Measurements from ENCODE around the gene UBAP1.

DNA sequence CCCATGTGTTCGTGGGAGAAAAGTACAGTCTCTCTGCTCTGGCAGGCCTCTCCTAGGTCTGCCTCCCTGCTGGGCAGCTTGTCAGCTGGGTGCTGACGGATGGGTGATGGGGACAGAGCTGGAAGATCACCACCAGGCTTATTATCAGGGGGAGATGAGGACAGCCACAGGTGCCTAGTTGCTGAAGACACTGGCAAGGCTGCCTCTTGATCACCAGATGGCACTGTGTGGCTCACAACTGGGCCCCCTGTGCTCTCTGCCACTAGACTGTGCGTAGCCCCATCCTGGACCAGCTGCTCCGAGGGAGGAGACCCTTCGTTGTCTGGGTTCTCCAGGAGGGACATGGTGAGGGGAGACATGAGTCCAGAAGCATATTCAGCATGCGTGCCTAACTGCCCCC, 77.3 kb downstream of the UBAP1 start:
- TF ChIP-seq FOXM1 (IDR thresholded peaks at IDR 0.05; ENCODE audit: low read depth) (no peak), SMC3 (IDR thresholded peaks at IDR 0.05; ENCODE audit: low read depth, low read length) (peak; percentile 28), POLR2AphosphoS5 (IDR thresholded peaks at IDR 0.05; ENCODE audit: low read depth, low read length) (no peak), RAD21 (IDR thresholded peaks at IDR 0.05; ENCODE audit: low read length) (peak; percentile 39), NFIC (IDR thresholded peaks at IDR 0.05; ENCODE audit: borderline replicate concordance) (no peak), RCOR1 (IDR thresholded peaks at IDR 0.05; ENCODE audit: low read length) (no peak)
- TF ChIP-seq, protein P1, sequence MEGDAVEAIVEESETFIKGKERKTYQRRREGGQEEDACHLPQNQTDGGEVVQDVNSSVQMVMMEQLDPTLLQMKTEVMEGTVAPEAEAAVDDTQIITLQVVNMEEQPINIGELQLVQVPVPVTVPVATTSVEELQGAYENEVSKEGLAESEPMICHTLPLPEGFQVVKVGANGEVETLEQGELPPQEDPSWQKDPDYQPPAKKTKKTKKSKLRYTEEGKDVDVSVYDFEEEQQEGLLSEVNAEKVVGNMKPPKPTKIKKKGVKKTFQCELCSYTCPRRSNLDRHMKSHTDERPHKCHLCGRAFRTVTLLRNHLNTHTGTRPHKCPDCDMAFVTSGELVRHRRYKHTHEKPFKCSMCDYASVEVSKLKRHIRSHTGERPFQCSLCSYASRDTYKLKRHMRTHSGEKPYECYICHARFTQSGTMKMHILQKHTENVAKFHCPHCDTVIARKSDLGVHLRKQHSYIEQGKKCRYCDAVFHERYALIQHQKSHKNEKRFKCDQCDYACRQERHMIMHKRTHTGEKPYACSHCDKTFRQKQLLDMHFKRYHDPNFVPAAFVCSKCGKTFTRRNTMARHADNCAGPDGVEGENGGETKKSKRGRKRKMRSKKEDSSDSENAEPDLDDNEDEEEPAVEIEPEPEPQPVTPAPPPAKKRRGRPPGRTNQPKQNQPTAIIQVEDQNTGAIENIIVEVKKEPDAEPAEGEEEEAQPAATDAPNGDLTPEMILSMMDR (IDR thresholded peaks at IDR 0.05) = peak; percentile 29; the same call in 1 of the 2 replicates
- TF ChIP-seq, protein P2, sequence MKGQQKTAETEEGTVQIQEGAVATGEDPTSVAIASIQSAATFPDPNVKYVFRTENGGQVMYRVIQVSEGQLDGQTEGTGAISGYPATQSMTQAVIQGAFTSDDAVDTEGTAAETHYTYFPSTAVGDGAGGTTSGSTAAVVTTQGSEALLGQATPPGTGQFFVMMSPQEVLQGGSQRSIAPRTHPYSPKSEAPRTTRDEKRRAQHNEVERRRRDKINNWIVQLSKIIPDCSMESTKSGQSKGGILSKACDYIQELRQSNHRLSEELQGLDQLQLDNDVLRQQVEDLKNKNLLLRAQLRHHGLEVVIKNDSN (IDR thresholded peaks at IDR 0.05; ENCODE audit: borderline replicate concordance, low read depth) = no peak
- TF ChIP-seq, protein P3, sequence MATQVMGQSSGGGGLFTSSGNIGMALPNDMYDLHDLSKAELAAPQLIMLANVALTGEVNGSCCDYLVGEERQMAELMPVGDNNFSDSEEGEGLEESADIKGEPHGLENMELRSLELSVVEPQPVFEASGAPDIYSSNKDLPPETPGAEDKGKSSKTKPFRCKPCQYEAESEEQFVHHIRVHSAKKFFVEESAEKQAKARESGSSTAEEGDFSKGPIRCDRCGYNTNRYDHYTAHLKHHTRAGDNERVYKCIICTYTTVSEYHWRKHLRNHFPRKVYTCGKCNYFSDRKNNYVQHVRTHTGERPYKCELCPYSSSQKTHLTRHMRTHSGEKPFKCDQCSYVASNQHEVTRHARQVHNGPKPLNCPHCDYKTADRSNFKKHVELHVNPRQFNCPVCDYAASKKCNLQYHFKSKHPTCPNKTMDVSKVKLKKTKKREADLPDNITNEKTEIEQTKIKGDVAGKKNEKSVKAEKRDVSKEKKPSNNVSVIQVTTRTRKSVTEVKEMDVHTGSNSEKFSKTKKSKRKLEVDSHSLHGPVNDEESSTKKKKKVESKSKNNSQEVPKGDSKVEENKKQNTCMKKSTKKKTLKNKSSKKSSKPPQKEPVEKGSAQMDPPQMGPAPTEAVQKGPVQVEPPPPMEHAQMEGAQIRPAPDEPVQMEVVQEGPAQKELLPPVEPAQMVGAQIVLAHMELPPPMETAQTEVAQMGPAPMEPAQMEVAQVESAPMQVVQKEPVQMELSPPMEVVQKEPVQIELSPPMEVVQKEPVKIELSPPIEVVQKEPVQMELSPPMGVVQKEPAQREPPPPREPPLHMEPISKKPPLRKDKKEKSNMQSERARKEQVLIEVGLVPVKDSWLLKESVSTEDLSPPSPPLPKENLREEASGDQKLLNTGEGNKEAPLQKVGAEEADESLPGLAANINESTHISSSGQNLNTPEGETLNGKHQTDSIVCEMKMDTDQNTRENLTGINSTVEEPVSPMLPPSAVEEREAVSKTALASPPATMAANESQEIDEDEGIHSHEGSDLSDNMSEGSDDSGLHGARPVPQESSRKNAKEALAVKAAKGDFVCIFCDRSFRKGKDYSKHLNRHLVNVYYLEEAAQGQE (IDR thresholded peaks at IDR 0.05; ENCODE audit: low read depth, low read length) = no peak
- TF ChIP-seq, protein P4, sequence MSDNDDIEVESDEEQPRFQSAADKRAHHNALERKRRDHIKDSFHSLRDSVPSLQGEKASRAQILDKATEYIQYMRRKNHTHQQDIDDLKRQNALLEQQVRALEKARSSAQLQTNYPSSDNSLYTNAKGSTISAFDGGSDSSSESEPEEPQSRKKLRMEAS (IDR thresholded peaks at IDR 0.05; ENCODE audit: low read depth) = no peak
- TF ChIP-seq, protein P5, sequence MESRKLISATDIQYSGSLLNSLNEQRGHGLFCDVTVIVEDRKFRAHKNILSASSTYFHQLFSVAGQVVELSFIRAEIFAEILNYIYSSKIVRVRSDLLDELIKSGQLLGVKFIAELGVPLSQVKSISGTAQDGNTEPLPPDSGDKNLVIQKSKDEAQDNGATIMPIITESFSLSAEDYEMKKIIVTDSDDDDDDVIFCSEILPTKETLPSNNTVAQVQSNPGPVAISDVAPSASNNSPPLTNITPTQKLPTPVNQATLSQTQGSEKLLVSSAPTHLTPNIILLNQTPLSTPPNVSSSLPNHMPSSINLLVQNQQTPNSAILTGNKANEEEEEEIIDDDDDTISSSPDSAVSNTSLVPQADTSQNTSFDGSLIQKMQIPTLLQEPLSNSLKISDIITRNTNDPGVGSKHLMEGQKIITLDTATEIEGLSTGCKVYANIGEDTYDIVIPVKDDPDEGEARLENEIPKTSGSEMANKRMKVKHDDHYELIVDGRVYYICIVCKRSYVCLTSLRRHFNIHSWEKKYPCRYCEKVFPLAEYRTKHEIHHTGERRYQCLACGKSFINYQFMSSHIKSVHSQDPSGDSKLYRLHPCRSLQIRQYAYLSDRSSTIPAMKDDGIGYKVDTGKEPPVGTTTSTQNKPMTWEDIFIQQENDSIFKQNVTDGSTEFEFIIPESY (IDR thresholded peaks at IDR 0.05; ENCODE audit: borderline replicate concordance, low read depth) = no peak

Measured in SK-N-SH (cell line).